Measurements from ENCODE around the gene MED13L. TPM values are rescaled to one million over a fixed set of nuclear protein-coding genes. Genes with fewer than 3 reads are reported as not detected.

MED13L gene
- total and polyA plus RNA-seq, 2 of the 8 experiments (the other 6 are each of a cell fraction or from before 2014, with no cell fraction given) = 15.9 to 51.7 TPM

DNA sequence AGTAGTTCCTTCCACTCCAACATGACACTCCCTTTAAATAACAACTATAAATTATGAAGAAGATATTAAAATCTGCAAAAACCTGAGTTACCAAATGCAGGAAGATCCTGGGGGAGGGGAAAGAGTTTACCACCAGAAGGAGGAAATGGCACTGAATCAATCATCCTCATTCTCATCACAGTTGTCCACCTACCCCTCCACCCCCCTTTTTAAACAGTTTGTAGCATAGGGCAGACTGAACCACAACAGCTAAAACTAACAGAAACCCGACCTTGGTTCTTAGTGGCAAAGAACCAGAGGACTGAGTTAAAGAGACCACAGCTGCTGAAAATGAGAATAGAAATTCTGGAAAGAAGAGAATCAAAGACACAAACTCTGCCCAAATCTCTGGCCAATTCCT lies 189.5 kb downstream of the MED13L start:
- Histone ChIP-seq H3K79me2 (ENCODE audit: control insufficient read depth in 1 of 2, insufficient read depth in 2 of 2, low read length in 2 of 2) (peaks cover 0 to 29% of the 10 kb centered on the region in 2 experiments; a peak in 3 of 4 replicates), H3K14ac (ENCODE audit: insufficient read length) (no peak overlapping the region), H4K8ac (ENCODE audit: extremely low read depth, insufficient read depth, low read length) (no peak overlapping the region), H2AFZ (ENCODE audit: low read length) (no peak overlapping the region), H3K9me3 (ENCODE audit: insufficient read depth in 2 of 2, low read depth in 1 of 2, low read length in 1 of 2) (no peaks in the 10 kb centered on the region), H3K4me3 (ENCODE audit: extremely low read depth in 1 of 4, insufficient read depth in 2 of 4, low read depth in 3 of 4, low read length in 4 of 4) (no peak overlapping the region), H3K27ac (ENCODE audit: low read depth, low read length) (no peak overlapping the region), H3K27me3 (replicated peaks in 1 of 4; ENCODE audit: control insufficient read depth in 3 of 4, extremely low read depth in 1 of 4, insufficient read depth in 3 of 4, low read length in 3 of 4) (no peaks in the 10 kb centered on the region), H4K5ac (ENCODE audit: insufficient read length, low read depth, low read length) (no peak overlapping the region), H3K4ac (replicated peaks; ENCODE audit: insufficient read length, low read depth, low read length) (no peak overlapping the region), H3K23me2 (ENCODE audit: low read depth, low read length) (0 out of 2 replicates have a peak, but pooled peaks cover 2% of the 10 kb centered on the region), H3K79me1 (ENCODE audit: low read depth, low read length) (peaks cover 2% of the 10 kb centered on the region; the same call in 1 of the 2 replicates), H2BK12ac (ENCODE audit: low read depth, low read length) (no peak overlapping the region), H2BK120ac (replicated peaks; ENCODE audit: low read depth, low read length) (no peak overlapping the region), H3K4me2 (ENCODE audit: insufficient read depth in 1 of 2, low read depth in 2 of 2, low read length in 2 of 2) (peak overlapping the region in 1 of 2 experiments; percentile 24; a peak in 2 of 4 replicates), H2AK5ac (ENCODE audit: low read depth, low read length) (no peak overlapping the region), H2BK15ac (ENCODE audit: low read length) (no peak overlapping the region), H3K36me3 (ENCODE audit: control insufficient read depth in 2 of 4, insufficient read depth in 4 of 4, low read length in 3 of 4) (no peaks in the 10 kb centered on the region), H2BK20ac (ENCODE audit: low read length) (no peak overlapping the region), H4K20me1 (replicated peaks in 1 of 2; ENCODE audit: control insufficient read depth in 1 of 2, insufficient read depth in 2 of 2, low read length in 2 of 2) (no peaks in the 10 kb centered on the region), H3K4me1 (replicated peaks in 1 of 4; ENCODE audit: control insufficient read depth in 3 of 4, insufficient read depth in 4 of 4, low read length in 3 of 4) (peaks cover 0 to 6% (median 3%) of the 10 kb centered on the region in 4 experiments; a peak in 2 of 7 replicates), H3K9ac (replicated peaks in 1 of 4; ENCODE audit: extremely low read depth in 1 of 4, low read depth in 3 of 4, low read length in 3 of 4) (peak overlapping the region in 1 of 4 experiments; percentile 44; a peak in 2 of 7 replicates), H3K23ac (ENCODE audit: insufficient read length) (no peak overlapping the region), H3K18ac (ENCODE audit: extremely low read depth, low read length) (no peak overlapping the region), H3K56ac (replicated peaks; ENCODE audit: insufficient read length, low read depth, low read length) (no peak overlapping the region), H4K91ac (replicated peaks; ENCODE audit: insufficient read length, low read length) (no peak overlapping the region), H2BK5ac (ENCODE audit: low read depth, low read length) (no peak overlapping the region)
- TF ChIP-seq CEBPB (IDR thresholded peaks at IDR 0.05; ENCODE audit: low read depth, low read length) (no peak), SUZ12 (IDR thresholded peaks at IDR 0.05; ENCODE audit: low read length) (no peak), GABPA (IDR thresholded peaks at IDR 0.05; ENCODE audit: borderline replicate concordance, insufficient read depth, low read length) (no peak), ASH2L (IDR thresholded peaks at IDR 0.05; ENCODE audit: low read length) (no peak), CREB1 (IDR thresholded peaks at IDR 0.05) (no peak), KDM4A (IDR thresholded peaks at IDR 0.05; ENCODE audit: low read depth, low read length, severe bottlenecking) (no peak), FOSL1 (IDR thresholded peaks at IDR 0.05; ENCODE audit: insufficient read depth, low read depth, low read length) (no peak), TEAD4 (IDR thresholded peaks at IDR 0.05; ENCODE audit: low read depth, low read length) (no peak), TCF12 (IDR thresholded peaks at IDR 0.05; ENCODE audit: low read depth, low read length) (no peak)
- TF ChIP-seq, protein P1, sequence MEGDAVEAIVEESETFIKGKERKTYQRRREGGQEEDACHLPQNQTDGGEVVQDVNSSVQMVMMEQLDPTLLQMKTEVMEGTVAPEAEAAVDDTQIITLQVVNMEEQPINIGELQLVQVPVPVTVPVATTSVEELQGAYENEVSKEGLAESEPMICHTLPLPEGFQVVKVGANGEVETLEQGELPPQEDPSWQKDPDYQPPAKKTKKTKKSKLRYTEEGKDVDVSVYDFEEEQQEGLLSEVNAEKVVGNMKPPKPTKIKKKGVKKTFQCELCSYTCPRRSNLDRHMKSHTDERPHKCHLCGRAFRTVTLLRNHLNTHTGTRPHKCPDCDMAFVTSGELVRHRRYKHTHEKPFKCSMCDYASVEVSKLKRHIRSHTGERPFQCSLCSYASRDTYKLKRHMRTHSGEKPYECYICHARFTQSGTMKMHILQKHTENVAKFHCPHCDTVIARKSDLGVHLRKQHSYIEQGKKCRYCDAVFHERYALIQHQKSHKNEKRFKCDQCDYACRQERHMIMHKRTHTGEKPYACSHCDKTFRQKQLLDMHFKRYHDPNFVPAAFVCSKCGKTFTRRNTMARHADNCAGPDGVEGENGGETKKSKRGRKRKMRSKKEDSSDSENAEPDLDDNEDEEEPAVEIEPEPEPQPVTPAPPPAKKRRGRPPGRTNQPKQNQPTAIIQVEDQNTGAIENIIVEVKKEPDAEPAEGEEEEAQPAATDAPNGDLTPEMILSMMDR (IDR thresholded peaks at IDR 0.05; ENCODE audit: control extremely low read depth in 1 of 3, insufficient read depth in 1 of 3, low read depth in 1 of 3, low read length in 3 of 3) = no peak
- TF ChIP-seq, protein P2, sequence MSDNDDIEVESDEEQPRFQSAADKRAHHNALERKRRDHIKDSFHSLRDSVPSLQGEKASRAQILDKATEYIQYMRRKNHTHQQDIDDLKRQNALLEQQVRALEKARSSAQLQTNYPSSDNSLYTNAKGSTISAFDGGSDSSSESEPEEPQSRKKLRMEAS (IDR thresholded peaks at IDR 0.05) = no peak
- ChIA-PET CTCF (ENCODE audit: partially characterized antibody) (interaction anchor here (0.7 to 1.9 kb wide), 3 partner anchors 20 to 89 kb away, joined by 3 to 4 read pairs (median 4); no protein-coding TSS in a partner anchor), POLR2A (ENCODE audit: partially characterized antibody) (no interaction called here)
- 72% methylated on average over 1 of the region's 1 CpG; no CpG with 5 or more reads in 1 of the 2 experiments for WGBS, 2 experiments (ENCODE audit: extremely low coverage in 1 of 2, insufficient coverage in 1 of 2, insufficient read length in 1 of 2, insufficient replicate concordance in 2 of 2, low coverage in 1 of 2, low lambda C conversion rate in 2 of 2, missing lambda C conversion rate in 1 of 2)
- no peak for FAIRE-seq
- DNase-seq (ENCODE audit: low read depth in 1 of 2, low spot score in 2 of 2) = no peak
